Right cardiac atrium (tissue), 5 donors: Measurements from ENCODE around the gene SDK2. TPM values are rescaled to one million over a fixed set of nuclear protein-coding genes. Genes with fewer than 3 reads are reported as not detected.

Experiments
- ATAC-seq, 2 donors: fragments of 200-7000 bp; cut with Tn5 transposase; one replicate each; pipeline versions ENCODE4 v1.8.0 to v1.9.1; 2020; ENCODE audit warnings: moderate library complexity in 2 of 2, mild to moderate bottlenecking in 1 of 2
- DNase-seq, 3 donors: peaks; one replicate each; pipeline ENCODE4 v3.0.0-alpha.2; 2020
- H3K27ac ChIP-seq: one replicate; pipeline ENCODE4 v1.5.1; 2013; ENCODE audit warnings: mild to moderate bottlenecking, low read length, control low read depth, moderate library complexity
- H3K27me3 ChIP-seq: one replicate; pipeline ENCODE4 v1.6.1; 2013; ENCODE audit not compliant: control insufficient read depth, insufficient read depth
- H3K4me1 ChIP-seq: one replicate; pipeline ENCODE4 v1.6.1; 2013; ENCODE audit warnings: low read length; ENCODE audit not compliant: control insufficient read depth, insufficient read depth
- H3K4me3 ChIP-seq: one replicate; pipeline ENCODE4 v1.5.1; 2013; ENCODE audit warnings: low read length, control low read depth
- H3K9me3 ChIP-seq: one replicate; pipeline ENCODE4 v1.6.1; 2013; ENCODE audit warnings: low read length; ENCODE audit not compliant: control insufficient read depth
- WGBS: extraction: QIAGEN DNeasy Blood & Tissue Kit; methylation state at CpG from one replicate; pipeline ENCODE4 v1.1.7; 2013; 5-methylcytosine and 5-hydroxymethylcytosine counted together
- intact Hi-C, 4 donors: fragments of 100-400 bp; cut with DNase I; formaldehyde crosslinking; loops; one replicate each; pipeline versions ENCODE4 v1.11.0 to v1.14.0; 2022 to 2023
- polyA plus RNA-seq: library from polyadenylated mRNA; stranded (reverse); fragments of 200-250 nt; gene quantifications from one replicate; pipeline ENCODE4 v1.2.3, GENCODE V29; 2013
- total RNA-seq, 4 donors: library from RNA; stranded (reverse); fragmentation: NEBNext Ultra II Directional; extraction: Animal tissue kit (Norgen Biotek cat#: 25700); gene quantifications; one replicate each; pipeline ENCODE4 v1.2.1, GENCODE V29; 2021
- donor health status: healthy with polysubstance abuse.
- donor health status: DM: no; HTN: yes; CAD: no.
- donor health status: DM: no; HTN: no; CAD: no.
- donor health status: DM: no; HTN: yes; CAD: no; lungs with severe emphysema.
- donor health status: DM: yes; HTN: yes; CAD: no.

The SDK2 gene
- total and polyA plus RNA-seq, 5 donors = 0.77 to 4.4 (median 2.0) TPM

- ATAC-seq = no peak
- no peaks in the 10 kb centered on the region for H3K9me3 ChIP-seq
- WGBS = 82% methylated on average over 2 of the region's 2 CpGs
- intact Hi-C loops = no loop called here
- no peaks in the 10 kb centered on the region for H3K27me3 ChIP-seq
- H3K4me1 ChIP-seq = no peaks in the 10 kb centered on the region
- H3K4me3 ChIP-seq = no peak overlapping the region
- H3K27ac ChIP-seq = no peak overlapping the region
- no peak for DNase-seq
Observed at GRCh38 chr17:73621685-73622084, 22.6 kb downstream of the SDK2 start.

- ATAC-seq = no peak
- 85% methylated on average over 3 of the region's 3 CpGs for WGBS
- Histone ChIP-seq H3K9me3 (no peaks in the 10 kb centered on the region), H3K27ac (no peak overlapping the region), H3K4me3 (no peak overlapping the region), H3K27me3 (no peaks in the 10 kb centered on the region), H3K4me1 (no peaks in the 10 kb centered on the region)
- no peak for DNase-seq
- intact Hi-C loops = no loop called here
Observed at GRCh38 chr17:73620414-73620813, 23.8 kb downstream of the SDK2 start.

GRCh38 chr17:73617501-73617900 is 26.7 kb downstream of the SDK2 start:
- WGBS = 87% methylated on average over 5 of the region's 5 CpGs
- Histone ChIP-seq H3K9me3 (no peaks in the 10 kb centered on the region), H3K27me3 (no peaks in the 10 kb centered on the region), H3K4me1 (no peaks in the 10 kb centered on the region), H3K27ac (no peak overlapping the region), H3K4me3 (no peak overlapping the region)
- ATAC-seq (no peak), DNase-seq (no peak)
- intact Hi-C loops = no loop called here

- H3K4me1 ChIP-seq = no peaks in the 10 kb centered on the region
- DNase-seq (no peak), ATAC-seq (peak in 1 of 2 donors; percentile 24)
- 78% methylated on average over 8 of the region's 8 CpGs for WGBS
- no peak overlapping the region for H3K4me3 ChIP-seq
- no peak overlapping the region for H3K27ac ChIP-seq
- no peaks in the 10 kb centered on the region for H3K27me3 ChIP-seq
- intact Hi-C loops = no loop called here
- H3K9me3 ChIP-seq = no peaks in the 10 kb centered on the region
Observed at GRCh38 chr17:73616873-73617404, 27.3 kb downstream of the SDK2 start.

- no peaks in the 10 kb centered on the region for H3K4me1 ChIP-seq
- intact Hi-C loops = no loop called here
- 58% methylated on average over 15 of the region's 15 CpGs for WGBS
- H3K27ac ChIP-seq = no peak overlapping the region
- ATAC-seq (no peak), DNase-seq (no peak)
- H3K9me3 ChIP-seq = no peaks in the 10 kb centered on the region
- no peak overlapping the region for H3K4me3 ChIP-seq
- H3K27me3 ChIP-seq = no peaks in the 10 kb centered on the region
Observed at GRCh38 chr17:73616120-73616872, 27.9 kb downstream of the SDK2 start.

GRCh38 chr17:73614256-73614655 is 30.0 kb downstream of the SDK2 start:
- intact Hi-C loops = no loop called here
- no peak for ATAC-seq
- no peaks in the 10 kb centered on the region for H3K9me3 ChIP-seq
- H3K27me3 ChIP-seq = no peaks in the 10 kb centered on the region
- no peak overlapping the region for H3K27ac ChIP-seq
- WGBS = 77% methylated on average over 8 of the region's 9 CpGs
- H3K4me3 ChIP-seq = no peak overlapping the region
- H3K4me1 ChIP-seq = no peaks in the 10 kb centered on the region
- no peak for DNase-seq

GRCh38 chr17:73613271-73614233 is 30.7 kb downstream of the SDK2 start:
- intact Hi-C loops = no loop called here
- no peaks in the 10 kb centered on the region for H3K27me3 ChIP-seq
- 43% methylated on average over 23 of the region's 23 CpGs for WGBS
- H3K4me3 ChIP-seq = no peak overlapping the region
- H3K4me1 ChIP-seq = no peaks in the 10 kb centered on the region
- no peak for ATAC-seq
- DNase-seq = peak in 2 of 3 donors; percentile 19 to 41
- H3K9me3 ChIP-seq = no peaks in the 10 kb centered on the region
- H3K27ac ChIP-seq = no peak overlapping the region

- ATAC-seq (no peak), DNase-seq (peak in 2 of 3 donors; percentile 4 to 41)
- Histone ChIP-seq H3K9me3 (no peaks in the 10 kb centered on the region), H3K27ac (no peak overlapping the region), H3K27me3 (no peaks in the 10 kb centered on the region), H3K4me1 (no peaks in the 10 kb centered on the region), H3K4me3 (no peak overlapping the region)
- intact Hi-C loops = no loop called here
- 76% methylated on average over 14 of the region's 14 CpGs for WGBS
Observed at GRCh38 chr17:73612031-73612472, 32.2 kb downstream of the SDK2 start.

GRCh38 chr17:73611630-73612029 is 32.6 kb downstream of the SDK2 start:
- Histone ChIP-seq H3K4me1 (no peaks in the 10 kb centered on the region), H3K27ac (no peak overlapping the region), H3K27me3 (no peaks in the 10 kb centered on the region), H3K4me3 (no peak overlapping the region), H3K9me3 (no peaks in the 10 kb centered on the region)
- no peak for ATAC-seq
- DNase-seq = peak in 2 of 3 donors; percentile 9 to 18
- intact Hi-C loops = no loop called here
- 87% methylated on average over 7 of the region's 7 CpGs for WGBS

- WGBS = 73% methylated on average over 7 of the region's 7 CpGs
- H3K4me1 ChIP-seq = no peaks in the 10 kb centered on the region
- no peaks in the 10 kb centered on the region for H3K9me3 ChIP-seq
- ATAC-seq (no peak), DNase-seq (peak in 2 of 3 donors; percentile 6 to 19)
- H3K4me3 ChIP-seq = no peak overlapping the region
- H3K27me3 ChIP-seq = no peaks in the 10 kb centered on the region
- intact Hi-C loops = no loop called here
- H3K27ac ChIP-seq = no peak overlapping the region
Observed at GRCh38 chr17:73610331-73610911, 33.8 kb downstream of the SDK2 start.
